Breast epithelium (tissue), 4 donors: Measurements from ENCODE around the gene OSBPL3. TPM values are rescaled to one million over a fixed set of nuclear protein-coding genes. Genes with fewer than 3 reads are reported as not detected.

Experiments
- DNase-seq, 2 donors: peaks; one replicate each; pipeline ENCODE4 v3.0.0-alpha.2; 2019; ENCODE audit warnings: low spot score in 2 of 2
- H3K27ac ChIP-seq, 2 donors: fragments of 200-600 bp; sonication (generic) in 1 of 2; one replicate each; pipeline ENCODE4 v1.5.1; 2016 to 2019; ENCODE audit warnings: mild to moderate bottlenecking in 1 of 2
- H3K27me3 ChIP-seq, 2 donors: fragments of 200-600 bp; sonication (generic) in 1 of 2; one replicate each; pipeline versions ENCODE4 v1.5.1 to v1.6.0; 2017 to 2019; ENCODE audit warnings: control low read depth in 1 of 2, mild to moderate bottlenecking in 1 of 2
- H3K36me3 ChIP-seq: fragments of 200-600 bp; one replicate; pipeline ENCODE4 v1.5.1; 2019
- H3K4me1 ChIP-seq, 2 donors: fragments of 200-600 bp; sonication (generic); one replicate each; pipeline ENCODE4 v1.5.1; 2016 to 2019; ENCODE audit warnings: control low read depth in 1 of 2
- H3K4me3 ChIP-seq, 3 donors: fragments of 200-600 bp; sonication (generic); 1 replicate in 2 of 3; 2 replicates in 1 of 3; pipeline ENCODE4 v1.5.1; 2016 to 2019; ENCODE audit warnings: mild to moderate bottlenecking in 3 of 3, moderate library complexity in 2 of 3
- H3K9me3 ChIP-seq, 2 donors: fragments of 200-600 bp; sonication (generic) in 1 of 2; one replicate each; pipeline ENCODE4 v1.5.1; 2016 to 2019; ENCODE audit warnings: control low read depth in 1 of 2
- POLR2A ChIP-seq: fragments of 450-650 bp; IDR thresholded peaks from one replicate; pipeline ENCODE4 v1.6.1; 2016; ENCODE audit warnings: antibody characterized with exemption, mild to moderate bottlenecking, moderate library complexity
- POLR2AphosphoS5 ChIP-seq, 3 donors: sonication (generic); formaldehyde crosslinking; IDR thresholded peaks; one replicate each; pipeline ENCODE4 v1.6.1; 2017; ENCODE audit warnings: antibody characterized with exemption in 3 of 3
- intact Hi-C: fragments of 100-400 bp; cut with DNase I; formaldehyde crosslinking; loops from one replicate; pipeline ENCODE4 v1.15.1; 2023; ENCODE audit warnings: low total_unique reads
- total RNA-seq, 3 donors: library from RNA; depleted of rRNA; stranded (reverse); fragments of >200 nt; gene quantifications; one replicate each; pipeline ENCODE4 v1.1.0, GENCODE V29; 2016
- TF ChIP-seq, protein P1 (sequence below), 3 donors: fragments of 450-650 bp; IDR thresholded peaks; one replicate each; pipeline ENCODE4 v1.5.1; 2016 to 2017; ENCODE audit warnings: antibody characterized with exemption in 3 of 3, mild to moderate bottlenecking in 3 of 3, moderate library complexity in 3 of 3

The OSBPL3 gene
- total RNA-seq, 3 donors from 2014 or later: 6.4 to 20.5 (median 8.5) TPM

DNA sequence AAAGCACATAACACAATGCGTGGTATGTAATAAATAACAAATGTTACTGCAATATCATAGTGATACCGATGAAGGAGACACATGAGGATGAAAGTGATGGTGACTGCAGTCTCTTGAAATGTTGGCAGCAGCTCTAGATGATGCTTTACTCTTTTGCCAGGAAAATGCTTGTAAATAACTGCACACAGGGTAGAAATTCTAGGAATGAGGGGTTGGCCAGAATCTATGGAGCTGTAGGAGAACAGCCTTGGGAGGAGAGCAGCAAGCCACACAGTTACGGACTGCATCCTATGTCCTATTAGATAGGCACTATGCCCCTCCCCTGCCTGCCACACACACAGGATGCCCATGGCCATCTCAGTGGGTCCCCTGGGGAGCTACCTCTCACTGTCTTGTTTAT is 125.1 kb downstream of the OSBPL3 start:
- Histone ChIP-seq H3K9me3 (no peaks in the 10 kb centered on the region), H3K4me3 (no peak overlapping the region), H3K36me3 (no peaks in the 10 kb centered on the region), H3K27me3 (no peaks in the 10 kb centered on the region), H3K27ac (no peak overlapping the region), H3K4me1 (no peaks in the 10 kb centered on the region)
- intact Hi-C loops: no loop called here
- no peak for DNase-seq
- TF ChIP-seq, protein P1, sequence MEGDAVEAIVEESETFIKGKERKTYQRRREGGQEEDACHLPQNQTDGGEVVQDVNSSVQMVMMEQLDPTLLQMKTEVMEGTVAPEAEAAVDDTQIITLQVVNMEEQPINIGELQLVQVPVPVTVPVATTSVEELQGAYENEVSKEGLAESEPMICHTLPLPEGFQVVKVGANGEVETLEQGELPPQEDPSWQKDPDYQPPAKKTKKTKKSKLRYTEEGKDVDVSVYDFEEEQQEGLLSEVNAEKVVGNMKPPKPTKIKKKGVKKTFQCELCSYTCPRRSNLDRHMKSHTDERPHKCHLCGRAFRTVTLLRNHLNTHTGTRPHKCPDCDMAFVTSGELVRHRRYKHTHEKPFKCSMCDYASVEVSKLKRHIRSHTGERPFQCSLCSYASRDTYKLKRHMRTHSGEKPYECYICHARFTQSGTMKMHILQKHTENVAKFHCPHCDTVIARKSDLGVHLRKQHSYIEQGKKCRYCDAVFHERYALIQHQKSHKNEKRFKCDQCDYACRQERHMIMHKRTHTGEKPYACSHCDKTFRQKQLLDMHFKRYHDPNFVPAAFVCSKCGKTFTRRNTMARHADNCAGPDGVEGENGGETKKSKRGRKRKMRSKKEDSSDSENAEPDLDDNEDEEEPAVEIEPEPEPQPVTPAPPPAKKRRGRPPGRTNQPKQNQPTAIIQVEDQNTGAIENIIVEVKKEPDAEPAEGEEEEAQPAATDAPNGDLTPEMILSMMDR (IDR thresholded peaks at IDR 0.05): no peak
- no peak for TF ChIP-seq POLR2AphosphoS5 (IDR thresholded peaks at IDR 0.05)
- TF ChIP-seq POLR2A: no peak

DNA sequence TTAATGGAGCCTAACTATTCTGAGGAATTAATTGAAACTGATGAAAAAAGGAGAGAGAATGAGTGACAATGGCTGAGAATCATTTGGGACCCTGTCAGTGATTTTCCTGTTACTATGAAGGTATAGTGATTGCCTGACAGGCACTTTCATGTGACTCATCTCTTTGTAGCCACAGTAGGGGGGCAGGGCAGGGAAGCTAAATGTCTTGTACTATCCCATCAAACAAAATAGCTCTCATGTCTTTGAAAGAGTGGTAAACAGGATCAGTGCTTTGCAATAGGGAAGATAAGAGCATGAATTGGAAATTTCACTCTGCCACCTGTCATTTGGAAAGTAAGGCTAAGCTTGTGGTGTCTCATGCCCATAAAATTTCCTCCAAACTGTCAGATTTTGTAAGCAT is 128.2 kb downstream of the OSBPL3 start:
- no peak for DNase-seq
- no peaks in the 10 kb centered on the region for H3K27me3 ChIP-seq
- H3K4me1 ChIP-seq: no peaks in the 10 kb centered on the region
- no peak overlapping the region for H3K4me3 ChIP-seq
- H3K9me3 ChIP-seq: no peaks in the 10 kb centered on the region
- no peak overlapping the region for H3K27ac ChIP-seq
- TF ChIP-seq POLR2A: no peak
- TF ChIP-seq, protein P1 (IDR thresholded peaks at IDR 0.05): no peak
- TF ChIP-seq POLR2AphosphoS5 (IDR thresholded peaks at IDR 0.05): no peak
- no peaks in the 10 kb centered on the region for H3K36me3 ChIP-seq
- intact Hi-C loops: no loop called here

DNA sequence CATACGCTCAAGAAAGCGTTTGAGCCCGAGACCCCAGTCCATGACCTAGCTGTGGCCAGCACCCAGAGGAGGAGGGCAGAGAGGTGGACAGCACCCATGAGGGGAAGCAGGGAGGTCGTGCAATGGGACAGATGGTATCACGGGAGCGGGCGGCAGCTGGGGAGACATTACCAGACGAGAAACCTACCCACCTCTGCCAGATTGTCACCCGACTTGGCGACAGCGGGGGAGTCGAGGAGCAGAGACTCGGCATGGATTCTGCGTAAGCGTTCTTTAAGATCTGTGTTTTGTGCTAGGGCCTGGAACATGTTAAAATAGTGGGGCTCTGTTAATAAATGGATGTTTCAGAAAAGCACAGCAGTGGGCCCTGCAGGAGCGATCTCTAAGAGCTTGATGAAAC is 131.1 kb downstream of the OSBPL3 start:
- DNase-seq: no peak
- intact Hi-C loops: no loop called here

DNA sequence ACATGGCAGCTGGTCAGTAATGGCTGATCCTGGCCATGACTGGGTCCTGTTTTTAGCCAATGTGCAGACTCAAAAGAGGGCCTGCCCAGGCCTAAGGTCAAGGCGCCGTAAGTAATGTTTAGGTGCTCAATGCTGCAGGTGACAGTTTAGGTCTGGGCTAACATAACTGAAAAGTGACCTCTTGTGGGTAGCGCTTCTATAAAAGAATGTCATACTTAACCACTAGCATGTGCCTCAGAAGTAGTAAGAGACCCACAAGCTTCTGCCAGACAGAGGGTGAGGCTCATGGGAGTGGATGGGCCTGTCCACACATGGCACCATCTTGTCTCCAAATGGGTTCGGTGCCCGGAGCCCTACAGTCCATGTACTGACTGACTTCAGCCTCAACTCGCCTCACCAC is 132.2 kb downstream of the OSBPL3 start:
- Histone ChIP-seq H3K36me3 (no peaks in the 10 kb centered on the region), H3K9me3 (no peaks in the 10 kb centered on the region), H3K27ac (no peak overlapping the region), H3K4me3 (no peak overlapping the region), H3K27me3 (no peaks in the 10 kb centered on the region), H3K4me1 (no peaks in the 10 kb centered on the region)
- TF ChIP-seq POLR2AphosphoS5 (IDR thresholded peaks at IDR 0.05) (no peak), POLR2A (no peak)
- TF ChIP-seq, protein P1 (IDR thresholded peaks at IDR 0.05): no peak
- intact Hi-C loops: no loop called here
- no peak for DNase-seq

More for the DNA sequence above, 131.1 kb downstream of the OSBPL3 start:
- TF ChIP-seq POLR2AphosphoS5 (IDR thresholded peaks at IDR 0.05): no peak
- TF ChIP-seq, protein P1 (IDR thresholded peaks at IDR 0.05): no peak
- no peak for TF ChIP-seq POLR2A
- Histone ChIP-seq H3K36me3 (no peaks in the 10 kb centered on the region), H3K27me3 (no peaks in the 10 kb centered on the region), H3K4me3 (no peak overlapping the region), H3K4me1 (no peaks in the 10 kb centered on the region), H3K9me3 (no peaks in the 10 kb centered on the region), H3K27ac (no peak overlapping the region)

DNA sequence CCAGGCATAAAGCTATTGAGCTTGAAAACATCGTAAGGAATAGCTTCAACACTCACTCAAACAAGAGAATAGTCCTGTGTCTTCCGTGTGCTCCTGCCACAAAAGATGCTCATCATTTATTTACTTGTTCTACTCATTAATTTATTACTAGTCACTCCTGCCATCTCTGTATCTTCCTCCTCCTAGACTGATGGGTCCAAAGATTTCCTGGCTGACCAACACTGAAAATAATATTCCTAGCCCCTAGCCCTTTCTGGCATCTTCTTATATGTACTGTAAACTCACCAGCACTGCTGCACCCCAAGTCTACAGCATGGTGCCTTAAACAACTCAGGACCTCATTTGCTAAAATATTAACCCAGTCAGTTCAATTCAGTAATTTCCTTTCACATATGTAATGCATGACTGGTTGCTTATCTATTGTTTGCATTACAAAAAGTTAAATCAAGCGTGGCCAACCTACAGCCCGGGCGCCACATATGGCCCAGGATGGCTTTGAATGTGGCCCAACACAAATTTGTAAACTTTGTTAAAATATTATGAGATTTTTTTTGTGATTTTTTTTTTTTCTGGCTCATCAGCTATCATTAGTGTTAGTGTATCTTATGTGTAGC is 136.1 kb downstream of the OSBPL3 start:
- Histone ChIP-seq H3K9me3 (no peaks in the 10 kb centered on the region), H3K27ac (no peak overlapping the region), H3K4me1 (no peaks in the 10 kb centered on the region), H3K27me3 (no peaks in the 10 kb centered on the region), H3K36me3 (no peaks in the 10 kb centered on the region), H3K4me3 (no peak overlapping the region)
- TF ChIP-seq, protein P1 (IDR thresholded peaks at IDR 0.05): no peak
- no peak for TF ChIP-seq POLR2AphosphoS5 (IDR thresholded peaks at IDR 0.05)
- no peak for TF ChIP-seq POLR2A
- intact Hi-C loops: no loop called here
- DNase-seq: no peak
